ENCODE measurements around the gene PTPN2. TPM values are rescaled to one million over a fixed set of nuclear protein-coding genes. Genes with fewer than 3 reads are reported as not detected.

The PTPN2 gene
- total RNA-seq, 1 donor from 2014 or later = 25.9 TPM

GRCh38 chr18:12843420-12844350 lies 40.4 kb downstream of the PTPN2 start:
- Mint-ChIP-seq H3K27me3 (ENCODE audit: low read depth, unreplicated experiment) (no peaks in the 10 kb centered on the region), H3K4me1 (ENCODE audit: low read depth, unreplicated experiment) (peaks cover 15% of the 10 kb centered on the region), H3K36me3 (ENCODE audit: low read depth, unreplicated experiment) (peaks cover 3% of the 10 kb centered on the region), H3K9me3 (ENCODE audit: unreplicated experiment) (no peaks in the 10 kb centered on the region), H3K4me3 (ENCODE audit: unreplicated experiment) (no peak overlapping the region), H3K27ac (ENCODE audit: unreplicated experiment) (no peak overlapping the region)
- H3K9ac ChIP-seq (ENCODE audit: low read length) = no peak overlapping the region
- H3K9me3 ChIP-seq (ENCODE audit: insufficient read depth, low read depth, low read length) = no peaks in the 10 kb centered on the region
- no peak overlapping the region for H2AFZ ChIP-seq (ENCODE audit: low read depth, low read length)
- no peak overlapping the region for H3K4me3 ChIP-seq (ENCODE audit: insufficient read depth, low read depth, low read length)
- H3K79me2 ChIP-seq (ENCODE audit: insufficient read depth, low read length) = peaks cover 21% of the 10 kb centered on the region
- H3K4me2 ChIP-seq (ENCODE audit: low read length) = no peak overlapping the region
- H4K20me1 ChIP-seq (ENCODE audit: insufficient read depth, low read length) = peaks cover 11% of the 10 kb centered on the region
- H3K36me3 ChIP-seq (ENCODE audit: insufficient read depth, low read length) = no peaks in the 10 kb centered on the region
- TF ChIP-seq EZH2 (IDR thresholded peaks at IDR 0.05; ENCODE audit: insufficient read depth, low read length) (no peak), CTCF (IDR thresholded peaks at IDR 0.05; ENCODE audit: insufficient read depth, low read depth, low read length) (no peak)
- H3K4me1 ChIP-seq (ENCODE audit: insufficient read depth, low read length) = no peaks in the 10 kb centered on the region
- no peak overlapping the region for H3K27ac ChIP-seq (ENCODE audit: low read depth, low read length)
- FAIRE-seq (no peak), DNase-seq (ENCODE audit: low read depth) (peak; percentile 43)
- no peaks in the 10 kb centered on the region for H3K27me3 ChIP-seq (ENCODE audit: insufficient read depth, low read length)

- Histone ChIP-seq H4K20me1 (ENCODE audit: insufficient read depth, low read length) (peaks cover 11% of the 10 kb centered on the region), H3K4me1 (ENCODE audit: insufficient read depth, low read length) (peaks cover 6% of the 10 kb centered on the region), H3K4me2 (ENCODE audit: low read length) (no peak overlapping the region), H2AFZ (ENCODE audit: low read depth, low read length) (no peak overlapping the region), H3K9me3 (ENCODE audit: insufficient read depth, low read depth, low read length) (no peaks in the 10 kb centered on the region), H3K27ac (ENCODE audit: low read depth, low read length) (no peak overlapping the region), H3K79me2 (ENCODE audit: insufficient read depth, low read length) (peaks cover 22% of the 10 kb centered on the region), H3K27me3 (ENCODE audit: insufficient read depth, low read length) (no peaks in the 10 kb centered on the region), H3K36me3 (ENCODE audit: insufficient read depth, low read length) (no peaks in the 10 kb centered on the region), H3K9ac (ENCODE audit: low read length) (no peak overlapping the region), H3K4me3 (ENCODE audit: insufficient read depth, low read depth, low read length) (no peak overlapping the region)
- Mint-ChIP-seq H3K4me3 (ENCODE audit: unreplicated experiment) (no peak overlapping the region), H3K4me1 (ENCODE audit: low read depth, unreplicated experiment) (peaks cover 20% of the 10 kb centered on the region), H3K9me3 (ENCODE audit: unreplicated experiment) (no peaks in the 10 kb centered on the region), H3K36me3 (ENCODE audit: low read depth, unreplicated experiment) (no peaks in the 10 kb centered on the region), H3K27ac (ENCODE audit: unreplicated experiment) (peak overlapping the region; percentile 51), H3K27me3 (ENCODE audit: low read depth, unreplicated experiment) (no peaks in the 10 kb centered on the region)
- no peak for FAIRE-seq
- TF ChIP-seq EZH2 (IDR thresholded peaks at IDR 0.05; ENCODE audit: insufficient read depth, low read length) (no peak), CTCF (IDR thresholded peaks at IDR 0.05; ENCODE audit: insufficient read depth, low read depth, low read length) (no peak)
- peak; percentile 20 for DNase-seq (ENCODE audit: low read depth)
These were observed 41.3 kb downstream of the PTPN2 start for GRCh38 chr18:12842459-12843380.

Measured in astrocyte (in vitro differentiated cells and primary cell).